GM12872 (cell line): ENCODE measurements around the gene IMPACT.

Experiments used
- CTCF ChIP-seq: IDR thresholded peaks from 3 replicates; pipeline ENCODE4 v1.5.1; 2011; ENCODE audit warnings: low read depth, mild to moderate bottlenecking, low read length, moderate library complexity; ENCODE audit not compliant: insufficient read depth

IMPACT gene

GRCh38 chr18:24427484-24427883 is 1.0 kb downstream of the IMPACT start:
- TF ChIP-seq CTCF: no peak

GRCh38 chr18:24428709-24429108 is 2.2 kb downstream of the IMPACT start:
- no peak for TF ChIP-seq CTCF

- no peak for TF ChIP-seq CTCF
Observed at GRCh38 chr18:24429188-24429587, 2.7 kb downstream of the IMPACT start.

- TF ChIP-seq CTCF: no peak
Observed at GRCh38 chr18:24432618-24433017, 6.1 kb downstream of the IMPACT start.

- no peak for TF ChIP-seq CTCF
Observed at GRCh38 chr18:24436939-24437338, 10.5 kb downstream of the IMPACT start.

- TF ChIP-seq CTCF: no peak
Observed at GRCh38 chr18:24443870-24444269, 17.4 kb downstream of the IMPACT start.

- TF ChIP-seq CTCF: no peak
Observed at GRCh38 chr18:24446453-24446852, 20.0 kb downstream of the IMPACT start.

GRCh38 chr18:24446953-24447538 is 20.6 kb downstream of the IMPACT start:
- 0 out of 3 replicates have a peak, but pooled peaks have one; percentile 13 for TF ChIP-seq CTCF
